ENCODE data around the gene NKAIN1.
"Not testable (repeated sequence)": the region's sequence is repeated elsewhere in the genome, so short reads cannot be mapped to it uniquely, and the experiment has no call there.

The NKAIN1 gene

DNA sequence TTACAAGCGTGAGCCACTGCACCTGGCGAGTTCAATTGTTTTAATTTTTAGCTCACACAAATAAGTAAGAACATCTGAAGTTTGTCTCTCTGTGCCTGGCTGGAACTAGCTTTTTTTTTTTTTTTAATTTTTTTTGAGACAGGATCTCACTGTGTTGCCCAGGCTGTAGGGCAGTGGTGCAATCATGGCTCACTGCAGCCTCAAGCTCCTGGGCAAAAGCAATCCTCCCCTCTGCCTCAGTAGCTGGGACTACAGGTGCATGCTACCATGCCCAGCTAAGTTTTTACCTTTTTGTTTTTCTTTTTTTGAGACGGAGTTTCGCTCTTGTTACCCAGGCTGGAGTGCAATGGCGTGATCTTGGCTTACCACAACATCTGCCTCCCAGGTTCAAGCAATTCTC is 7.9 kb downstream of the NKAIN1 start:
- DNase-seq = no peak

DNA sequence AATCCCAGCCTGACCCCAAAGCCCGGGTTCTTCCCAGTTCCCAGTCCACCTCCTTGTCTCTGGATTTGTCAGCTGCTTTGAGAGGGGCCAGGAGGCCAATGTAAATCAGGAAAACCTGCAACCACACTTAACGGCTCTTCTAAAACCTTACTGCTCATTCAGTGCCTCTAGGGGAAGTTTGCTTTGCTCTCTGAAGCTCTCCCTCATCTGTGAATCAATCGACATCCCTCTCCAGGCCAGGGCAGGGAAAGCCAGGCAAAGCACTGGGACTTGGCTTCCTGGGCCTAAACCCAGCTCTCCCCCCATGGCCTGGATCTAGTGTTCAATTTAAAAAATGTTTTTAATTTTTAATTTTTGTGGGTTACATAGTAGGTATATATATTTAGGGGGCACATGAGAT is 9.3 kb downstream of the NKAIN1 start:
- DNase-seq = no peak

DNA sequence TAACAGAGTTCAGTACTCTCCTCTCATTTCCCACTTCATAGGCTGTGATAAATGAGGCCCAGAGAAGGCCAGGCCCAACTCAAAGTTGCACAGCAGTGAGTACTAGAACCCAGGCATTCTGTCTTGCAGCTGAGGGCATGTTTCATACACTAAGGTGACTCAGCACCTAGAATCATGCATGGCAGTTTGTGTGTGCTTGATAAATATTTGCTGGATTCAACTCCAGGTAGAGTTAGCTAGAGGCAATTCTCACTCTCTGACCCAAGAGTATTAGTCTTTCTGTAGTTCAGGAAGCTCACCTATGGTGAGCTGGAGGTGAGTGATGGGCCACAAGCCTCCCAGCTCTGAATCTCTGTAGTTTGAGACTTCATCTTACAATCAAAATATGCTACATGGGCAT is 10.7 kb downstream of the NKAIN1 start:
- no peak for DNase-seq

DNA sequence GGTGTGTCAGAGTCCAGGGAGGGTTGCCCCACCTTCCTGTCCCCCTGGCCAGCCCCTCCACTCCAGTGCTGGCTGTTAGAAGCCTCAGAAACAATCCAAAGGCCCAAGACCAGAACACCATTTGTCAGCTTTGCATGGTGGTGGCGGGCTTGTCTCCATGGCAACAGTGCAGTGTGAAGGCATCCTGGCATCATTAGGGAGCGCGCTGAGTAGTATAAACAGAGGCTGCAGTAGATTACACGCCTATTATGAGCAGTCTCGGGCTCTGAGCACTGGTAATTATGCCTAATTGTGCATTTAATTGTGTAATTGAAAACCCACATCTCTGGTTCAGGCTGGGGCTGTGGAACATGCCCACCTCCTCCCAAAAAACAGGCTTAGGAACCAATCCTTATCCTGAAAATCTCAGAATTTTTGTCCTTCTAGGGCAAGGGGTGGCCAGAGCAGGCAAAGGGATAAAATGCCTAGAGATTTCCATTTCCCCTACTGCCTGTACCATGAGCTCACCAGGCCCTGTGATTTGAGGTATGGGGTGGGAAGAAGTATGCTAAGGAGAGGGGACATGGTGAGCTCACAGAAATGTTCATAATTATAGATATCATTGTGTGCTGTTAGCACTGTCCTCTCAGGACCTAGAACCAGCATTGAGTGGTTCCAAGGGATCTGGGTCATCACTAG is 11.7 kb downstream of the NKAIN1 start:
- no peak for DNase-seq

DNA sequence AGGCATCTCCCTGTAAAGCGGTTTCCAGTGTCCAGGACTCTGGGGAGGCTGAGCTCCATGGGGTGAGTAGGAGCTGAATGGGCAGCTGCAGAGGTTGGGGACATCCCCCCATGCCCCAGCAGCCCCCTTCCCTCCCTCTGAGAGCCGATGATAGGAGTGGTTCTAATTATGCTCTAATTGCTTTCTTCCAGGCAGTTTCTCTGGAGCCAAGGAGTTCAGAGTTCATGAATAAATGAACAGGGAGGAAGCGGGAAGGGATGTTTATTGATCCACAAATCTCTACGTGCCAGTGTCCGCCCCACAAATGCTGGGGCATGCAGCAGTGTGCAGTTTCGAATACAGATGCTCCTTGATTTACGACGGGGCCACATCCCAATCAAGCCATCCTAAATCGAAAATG is 15.6 kb downstream of the NKAIN1 start:
- DNase-seq = no peak

DNA sequence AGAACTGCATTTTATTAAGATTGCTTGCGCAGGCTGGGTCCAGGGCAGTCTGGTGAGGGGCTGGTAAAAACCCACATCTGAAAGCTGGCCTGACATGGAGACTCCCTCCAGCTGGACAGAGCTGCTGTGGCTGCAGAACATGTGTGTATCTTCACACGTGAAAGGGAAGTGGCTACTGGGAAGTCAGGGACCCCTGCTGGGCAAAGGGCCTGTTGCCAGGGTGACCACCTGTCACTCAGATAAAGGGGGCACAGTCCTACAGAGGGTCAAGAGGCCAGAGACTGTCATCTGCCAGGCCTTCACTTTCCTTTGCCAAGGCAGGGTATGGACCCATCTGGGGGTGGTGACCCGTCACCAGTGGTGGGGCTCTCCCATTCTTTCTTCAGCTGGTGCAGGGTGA is 17.5 kb downstream of the NKAIN1 start:
- DNase-seq = no peak

DNA sequence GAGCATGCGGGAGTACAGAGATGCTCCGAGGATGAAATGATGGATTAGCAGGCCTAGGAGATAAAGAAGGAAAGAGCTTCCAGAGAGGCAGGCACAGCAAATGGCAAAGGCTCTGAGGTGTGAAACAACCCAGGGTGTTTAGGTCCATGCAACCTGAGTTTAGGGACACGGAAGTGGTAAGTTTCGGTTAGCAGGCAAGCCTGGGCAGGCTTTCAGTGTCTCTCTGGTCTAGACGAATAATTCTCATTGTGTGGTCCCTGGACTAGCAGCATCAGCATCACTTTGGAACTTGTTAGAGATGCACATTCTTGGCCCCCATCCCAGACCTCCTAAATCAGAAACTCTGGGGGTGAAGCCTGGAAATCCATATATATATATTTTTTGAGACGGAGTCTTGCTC is 18.6 kb downstream of the NKAIN1 start:
- no peak for DNase-seq

DNA sequence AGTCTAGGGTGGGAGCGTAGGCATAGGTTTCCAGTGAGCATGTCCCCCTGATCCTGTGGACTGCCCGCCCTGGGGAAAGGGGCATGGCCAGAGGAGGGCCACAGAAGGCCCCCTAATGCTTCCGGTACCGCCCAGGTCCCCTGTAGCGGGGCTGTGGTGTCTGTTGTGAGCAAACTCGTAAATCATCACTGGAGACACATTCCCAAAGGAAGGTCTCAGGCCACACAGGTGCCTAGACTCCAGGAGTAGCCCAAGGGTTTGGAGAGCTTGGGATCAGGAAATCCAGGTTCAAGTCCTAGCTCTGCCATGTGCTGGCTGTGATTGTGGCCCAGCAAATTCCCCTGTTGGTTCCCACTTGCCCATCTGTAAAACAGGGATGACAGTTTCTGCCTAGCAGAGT is 20.2 kb downstream of the NKAIN1 start:
- no peak for DNase-seq

DNA sequence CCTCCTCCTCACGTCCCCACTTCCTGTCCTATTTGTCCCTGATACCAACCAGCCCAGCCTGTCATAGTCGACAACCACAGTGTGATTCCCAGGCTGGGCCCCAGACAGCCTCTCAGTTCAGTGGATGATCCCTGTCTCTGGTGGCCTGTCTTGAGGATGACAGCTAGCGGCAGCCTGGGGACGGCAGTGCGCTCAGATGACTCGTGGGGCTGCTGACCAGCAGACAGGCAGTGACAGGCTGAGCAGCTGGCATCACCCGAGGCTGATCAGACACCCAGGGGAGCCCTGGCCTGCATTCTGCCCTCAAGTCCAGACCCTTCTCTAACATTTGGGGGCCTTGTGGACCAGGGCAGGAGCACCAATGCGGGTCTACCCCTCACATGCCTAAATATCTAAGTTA is 21.0 kb downstream of the NKAIN1 start:
- no peak for DNase-seq

DNA sequence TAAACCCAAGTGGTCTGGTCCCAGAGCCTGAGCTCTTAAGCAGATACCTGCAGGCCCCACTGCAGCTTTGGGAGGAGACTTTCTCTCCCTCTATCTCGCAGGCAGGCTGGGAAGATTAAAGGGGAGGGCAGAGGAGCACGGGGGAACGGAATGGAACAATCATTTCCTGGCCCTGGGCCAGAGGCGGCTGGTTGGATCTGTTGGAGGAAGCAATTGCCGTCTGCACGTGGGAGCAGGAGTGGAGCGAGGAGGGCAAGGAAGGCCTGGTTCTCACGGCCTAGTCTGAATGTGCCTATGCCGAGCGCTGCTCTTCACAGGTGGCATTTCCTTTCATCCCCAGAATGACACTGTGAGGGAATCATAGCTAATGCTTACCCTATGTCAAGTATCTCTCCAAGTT is 23.7 kb downstream of the NKAIN1 start:
- DNase-seq = peak; percentile 7

DNA sequence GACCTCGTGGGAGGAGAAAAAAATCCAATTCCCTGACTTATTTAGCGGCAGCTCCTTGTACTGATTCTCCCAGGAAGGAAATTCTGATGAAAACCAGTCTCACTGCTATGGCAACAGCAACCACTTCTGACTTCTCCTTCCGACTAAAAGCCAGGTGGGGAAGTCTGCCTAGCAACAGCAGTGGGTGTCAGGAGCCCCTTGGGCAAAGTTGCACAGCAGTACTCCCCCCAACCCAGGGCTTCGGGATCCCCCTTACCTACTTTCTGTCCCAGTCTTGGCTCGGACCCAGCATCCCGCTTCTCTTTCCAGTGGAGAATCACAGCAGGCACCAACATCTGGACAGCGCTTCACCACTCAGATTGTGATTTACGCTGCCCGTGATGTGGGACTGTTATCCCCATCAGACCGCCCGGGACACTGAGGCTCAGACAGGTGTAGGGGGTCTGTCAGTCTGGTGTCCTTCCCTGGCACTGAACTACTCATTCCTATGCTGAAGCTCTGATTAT is 24.6 kb downstream of the NKAIN1 start:
- DNase-seq = no peak

DNA sequence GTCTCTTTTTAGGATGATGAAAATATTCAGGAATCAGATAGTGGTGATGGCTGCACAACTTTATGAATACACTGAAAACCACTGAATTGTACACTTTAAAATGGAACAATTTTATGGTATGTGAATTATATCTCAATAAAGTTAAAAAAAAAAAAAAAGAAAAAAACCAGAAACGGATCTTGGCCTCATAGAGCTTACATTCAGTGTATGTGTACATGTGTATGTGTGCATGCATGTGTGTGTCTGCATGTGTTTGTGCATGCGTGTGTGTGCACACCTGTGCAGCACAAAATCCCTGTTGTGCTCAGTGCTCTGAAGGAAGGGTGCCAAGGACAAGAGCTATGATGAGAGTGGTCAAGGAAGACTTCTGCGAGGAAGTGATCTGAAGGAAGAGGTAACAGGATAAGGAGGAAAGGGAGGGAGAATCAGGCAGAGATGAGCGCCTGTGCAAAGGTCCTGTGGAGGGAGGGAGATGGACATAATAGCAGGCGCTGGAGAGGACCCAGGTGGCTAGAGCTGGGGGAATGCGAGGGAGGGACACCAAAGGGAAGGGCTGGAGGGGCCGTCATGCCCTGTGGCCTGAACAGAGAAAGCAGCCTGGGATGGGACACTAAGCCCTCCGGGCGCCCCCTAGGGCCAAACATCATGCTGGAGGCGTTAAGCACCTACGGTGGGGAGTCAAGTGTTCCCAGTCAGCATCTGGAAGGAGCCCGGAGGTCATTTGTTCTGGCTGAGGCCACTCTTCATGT is 25.2 kb downstream of the NKAIN1 start:
- no peak for DNase-seq

DNA sequence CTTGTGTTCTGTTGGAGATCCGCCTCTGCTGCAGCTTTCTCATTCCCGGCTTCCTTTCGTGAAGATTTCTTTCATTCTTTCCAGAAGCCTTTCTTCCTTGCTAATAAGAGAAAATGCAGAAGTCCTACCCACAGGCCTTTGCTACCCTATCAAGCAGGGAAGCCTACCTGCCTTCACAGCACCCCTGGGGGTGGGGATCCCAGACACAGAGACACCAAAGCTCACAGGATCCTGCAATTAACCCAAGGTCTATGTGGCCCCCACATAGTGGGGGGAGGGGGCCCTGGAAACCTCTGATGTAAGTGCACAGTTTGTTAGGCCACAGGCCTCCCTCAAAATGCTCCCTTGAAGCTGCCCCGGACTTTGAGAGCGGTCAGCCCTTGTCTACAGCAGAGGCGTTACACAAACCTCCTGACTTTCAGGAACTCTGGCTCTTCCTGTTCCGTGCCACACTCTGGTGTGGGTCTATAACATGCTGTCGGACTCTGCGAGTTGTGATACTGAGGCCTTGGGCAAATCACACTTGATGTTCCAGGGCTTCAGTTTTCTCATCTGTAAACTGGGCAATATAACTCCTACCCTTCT is 31.2 kb downstream of the NKAIN1 start:
- DNase-seq = no peak

DNA sequence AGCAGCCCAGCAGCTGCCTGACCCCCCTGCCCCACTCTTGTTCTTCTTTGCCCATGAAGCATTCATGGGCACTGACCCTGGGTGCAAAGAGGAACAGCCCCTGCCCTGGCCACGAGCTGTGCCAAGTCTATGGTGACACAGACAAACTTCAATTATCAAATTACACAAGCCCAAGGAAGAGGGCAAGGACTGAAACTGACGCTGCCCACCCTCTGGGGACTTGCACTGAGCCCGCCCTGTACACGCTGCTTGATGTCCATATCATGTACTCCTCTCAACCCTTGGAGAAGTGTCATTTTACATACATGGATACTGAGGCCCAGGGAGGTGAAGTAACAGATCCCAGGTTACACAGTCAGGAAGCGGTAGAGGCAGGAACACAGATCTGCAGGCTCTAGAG is 32.1 kb downstream of the NKAIN1 start:
- DNase-seq = no peak

DNA sequence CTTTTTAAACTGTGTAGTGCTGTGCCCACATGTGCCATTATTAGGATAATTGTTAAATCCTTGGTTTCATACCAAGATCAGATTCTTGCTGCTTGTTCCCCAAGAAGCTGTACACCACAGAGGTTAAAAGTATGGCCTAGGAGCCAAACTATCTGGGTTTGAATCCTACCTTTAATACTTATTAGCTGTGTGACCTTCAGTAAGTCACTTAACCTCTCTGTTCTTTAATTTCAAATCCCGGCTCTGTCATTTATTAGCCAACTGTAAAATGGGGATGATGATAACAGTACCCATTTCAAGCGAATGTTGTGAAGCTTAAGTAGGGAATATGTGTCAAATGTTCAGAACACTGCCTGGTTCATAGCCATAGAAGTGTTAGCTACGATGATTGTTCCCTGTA is 32.6 kb downstream of the NKAIN1 start:
- no peak for DNase-seq

DNA sequence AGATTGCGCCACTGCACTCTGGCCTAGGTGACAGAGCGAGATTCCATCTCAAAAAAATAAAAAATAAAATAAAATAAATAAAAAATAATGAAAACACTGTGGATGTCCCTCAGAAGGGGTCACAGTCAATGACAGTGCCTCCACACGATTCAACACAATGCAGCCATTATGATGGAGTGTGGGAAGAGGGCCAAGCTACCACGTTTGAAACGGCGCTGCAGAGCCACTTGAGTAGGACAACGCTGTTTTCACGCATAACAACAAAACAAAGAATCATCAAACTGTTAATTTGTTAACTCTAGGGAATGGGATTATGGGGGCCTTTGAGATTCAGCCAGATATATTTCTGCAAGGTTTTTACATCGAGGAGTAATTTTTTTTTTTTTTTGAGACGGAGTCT is 36.5 kb downstream of the NKAIN1 start:
- DNase-seq = no peak

DNA sequence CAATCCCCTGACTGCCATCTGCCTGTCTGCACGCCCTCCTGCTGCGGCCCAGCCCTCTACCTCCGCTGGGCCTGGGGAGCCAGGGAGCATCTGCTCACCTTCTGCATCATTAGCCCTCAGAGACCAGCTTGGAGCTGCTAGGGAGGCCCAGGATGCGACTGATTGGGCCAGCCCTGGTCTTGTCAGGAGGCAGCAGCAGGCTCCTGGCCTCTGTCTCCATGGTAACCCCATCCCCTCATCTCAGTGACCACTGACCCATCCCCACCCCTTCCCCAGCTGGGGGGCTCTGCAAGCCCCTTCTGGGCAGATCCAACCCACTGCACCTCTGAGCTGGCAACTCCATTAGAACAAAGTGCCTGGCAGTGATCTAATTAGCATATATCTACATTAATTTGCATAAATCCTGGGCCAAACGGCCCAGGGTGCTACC is 37.7 kb downstream of the NKAIN1 start:
- no peak for DNase-seq

DNA sequence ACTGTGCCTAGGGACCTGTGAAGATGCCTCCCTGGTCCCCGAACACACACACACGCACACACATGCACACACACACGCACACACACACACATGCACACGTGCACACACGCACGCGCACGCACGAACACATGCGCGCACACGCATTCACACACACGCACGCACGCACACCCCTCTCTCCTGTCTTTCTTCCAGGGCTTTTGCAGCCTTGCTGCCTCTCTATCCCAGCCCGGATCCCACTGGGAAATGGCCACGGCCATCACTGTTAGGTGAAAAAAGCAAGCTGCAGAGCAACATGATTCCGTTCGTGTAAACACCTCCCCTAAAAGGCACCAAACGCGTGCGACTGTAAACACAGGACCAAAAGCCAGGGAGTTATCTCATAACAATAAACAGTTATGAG is 39.7 kb downstream of the NKAIN1 start:
- DNase-seq = no peak

DNA sequence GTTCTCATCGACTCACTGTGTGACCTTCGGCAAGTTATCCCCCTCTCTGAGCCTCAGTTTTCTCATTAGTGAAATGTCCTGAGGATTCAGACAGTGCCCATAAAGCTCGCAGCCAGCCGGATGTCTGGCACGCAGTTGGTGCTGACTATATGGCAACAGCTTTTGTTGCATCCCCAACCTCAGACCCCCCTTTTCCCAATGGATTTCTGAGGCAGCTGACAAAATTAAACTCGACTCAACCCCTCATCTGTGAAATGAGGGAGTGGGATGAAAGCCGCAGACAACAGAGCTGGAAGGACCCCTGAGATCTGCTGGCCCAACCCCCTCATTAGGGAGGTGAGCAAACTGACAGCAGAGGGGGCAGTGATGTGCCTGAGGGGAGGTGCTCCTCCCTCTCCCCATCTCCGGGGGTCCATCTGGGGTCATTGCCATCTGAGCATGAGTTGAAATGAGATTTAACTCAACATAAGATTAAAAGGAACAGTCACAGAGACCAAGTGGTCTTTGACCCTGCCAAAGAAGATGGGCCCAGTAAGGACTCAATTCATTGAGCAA is 40.4 kb downstream of the NKAIN1 start:
- no peak for DNase-seq

DNA sequence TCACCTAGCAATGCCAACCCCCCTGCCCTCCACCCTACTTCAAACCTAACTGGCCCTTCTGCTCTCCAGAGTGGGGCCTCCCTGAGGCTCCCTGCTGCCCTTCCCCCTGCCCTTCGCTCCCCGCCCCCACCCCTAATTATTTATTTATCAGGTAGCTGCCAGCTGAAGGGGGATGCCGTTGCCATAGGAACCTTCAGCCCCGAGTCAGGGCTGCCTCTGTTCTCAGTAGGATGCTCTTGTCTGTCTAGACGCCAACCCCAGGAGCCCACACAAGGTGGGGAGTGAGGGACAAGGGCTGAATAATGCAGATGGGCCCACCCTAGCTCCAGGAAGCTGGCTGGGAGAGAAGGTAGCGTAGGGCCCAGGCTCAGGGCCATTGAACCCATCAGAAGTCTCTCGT is 41.1 kb downstream of the NKAIN1 start:
- no peak for DNase-seq

DNA sequence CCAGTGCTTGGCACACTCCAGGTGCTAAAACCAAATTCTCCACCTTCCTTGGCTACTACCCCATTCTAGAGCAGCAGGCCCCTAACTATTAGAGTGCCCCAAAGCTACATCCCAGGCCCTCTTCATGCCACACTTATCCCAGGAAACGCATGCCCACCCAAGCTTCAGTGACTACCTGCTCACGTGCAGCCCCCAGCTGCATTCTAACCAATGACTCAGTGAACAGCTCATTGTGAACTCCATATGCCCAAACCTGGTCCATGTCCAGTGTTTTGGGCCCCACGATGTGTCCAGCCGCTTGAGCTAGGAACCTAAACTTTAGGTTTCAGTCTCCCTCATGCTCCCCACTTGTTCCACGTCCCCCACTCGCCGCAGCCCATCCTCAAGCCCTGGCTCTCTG is 41.5 kb downstream of the NKAIN1 start:
- no peak for DNase-seq

DNA sequence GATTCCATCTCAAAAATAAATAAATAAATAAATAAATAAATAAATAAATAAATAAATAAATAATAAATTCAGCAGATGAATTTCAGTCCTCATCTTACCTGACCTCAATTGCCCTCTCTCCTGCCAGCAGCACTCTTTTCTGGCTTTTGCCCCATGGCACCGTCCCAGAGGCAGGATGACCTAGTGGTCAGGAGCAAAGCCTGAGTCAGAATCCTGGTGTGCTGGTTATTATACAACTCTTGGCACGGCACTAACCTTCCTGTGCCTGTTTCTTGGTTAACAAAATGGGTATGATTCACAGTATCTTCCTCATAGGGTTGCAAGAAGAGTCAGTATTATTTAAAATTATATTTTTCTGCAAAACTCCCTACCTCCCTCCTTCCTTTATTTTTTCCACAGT is 43.0 kb downstream of the NKAIN1 start:
- no peak for DNase-seq

DNA sequence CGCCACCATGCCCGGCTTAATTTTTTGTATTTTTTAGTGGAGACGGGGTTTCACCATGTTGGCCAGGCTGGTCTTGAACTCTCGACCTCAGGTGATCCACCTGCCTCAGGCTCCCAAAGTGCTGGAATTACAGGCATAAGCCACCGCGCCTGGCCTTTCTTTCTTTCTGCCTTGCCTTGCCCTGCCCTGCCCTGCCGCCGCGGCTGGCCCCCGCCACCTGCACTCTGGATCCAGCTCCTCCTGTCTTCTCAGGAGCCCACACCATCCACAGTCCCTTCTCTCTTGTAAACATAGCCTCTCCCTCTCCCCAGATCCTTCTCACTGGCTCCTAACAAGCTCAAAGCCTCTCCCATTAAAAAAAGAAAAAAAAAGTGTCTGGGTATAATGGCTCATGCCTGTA is 44.4 kb downstream of the NKAIN1 start:
- DNase-seq = not testable (repeated sequence)

DNA sequence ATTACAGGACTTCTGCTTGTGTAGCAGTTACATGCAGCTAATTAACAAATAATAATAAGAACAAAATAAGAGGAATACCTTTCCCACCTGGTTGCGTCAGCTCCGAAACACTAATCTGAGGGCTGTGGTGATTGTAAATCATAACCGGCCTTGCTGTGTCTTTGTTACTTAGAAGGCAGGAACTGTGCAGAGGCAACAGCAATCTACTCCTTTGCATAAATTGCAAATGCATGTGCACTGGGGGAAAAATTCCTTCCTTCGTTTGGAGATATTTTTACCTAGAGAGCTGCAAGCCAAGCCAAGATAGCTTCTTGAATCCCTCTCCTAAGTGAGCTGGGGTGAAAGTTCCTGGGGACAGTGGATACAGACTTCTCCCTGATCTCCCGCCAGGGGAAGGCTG is 46.0 kb downstream of the NKAIN1 start:
- DNase-seq = no peak

All from OCI-M1 (cell line).